Activated CD4-positive, alpha-beta memory T cell treated with anti-CD3 and anti-CD28 coated beads for 36 hours (primary cell): ENCODE measurements around the gene PLEKHH1. TPM values are rescaled to one million over a fixed set of nuclear protein-coding genes. Genes with fewer than 3 reads are reported as not detected.

ENCODE experiments used
- CTCF ChIA-PET: fragments of 350-600 bp; sonication (Branson Sonifier 250); formaldehyde crosslinking; loops from one replicate; lab custom pipeline; 2021; ENCODE audit warnings: antibody characterized with exemption, inconsistent platforms; lab: Charles Lee
- POLR2A ChIA-PET: fragments of 350-600 bp; sonication (Branson Sonifier 250); formaldehyde crosslinking; loops from one replicate; lab custom pipeline; 2021; ENCODE audit warnings: antibody characterized with exemption; lab: Charles Lee
- DNase-seq: peaks from one replicate; pipeline ENCODE4 v3.0.0-alpha.2; 2020
- H3K27ac Mint-ChIP-seq: one replicate; pipeline ENCODE4 v1.8.0; 2021; ENCODE audit warnings: mixed read lengths
- H3K27me3 Mint-ChIP-seq: one replicate; pipeline ENCODE4 v1.8.0; 2021; ENCODE audit warnings: mixed read lengths
- H3K36me3 Mint-ChIP-seq: one replicate; pipeline ENCODE4 v1.8.0; 2021; ENCODE audit warnings: mixed read lengths
- H3K4me1 Mint-ChIP-seq: one replicate; pipeline ENCODE4 v1.8.0; 2021; ENCODE audit warnings: low read depth, mixed read lengths
- H3K4me3 Mint-ChIP-seq: one replicate; pipeline ENCODE4 v1.8.0; 2021; ENCODE audit warnings: mild to moderate bottlenecking, mixed read lengths
- H3K9me3 Mint-ChIP-seq: one replicate; pipeline ENCODE4 v1.8.0; 2021; ENCODE audit warnings: mixed read lengths
- intact Hi-C: fragments of 100-400 bp; cut with micrococcal nuclease; formaldehyde crosslinking; loops from one replicate; pipeline ENCODE4 v1.15.1; 2023
- total RNA-seq, 2 experiments: library from RNA; stranded (reverse); gene quantifications; one replicate each; pipeline ENCODE4 v1.2.3, GENCODE V29; 2021

The PLEKHH1 gene
- total RNA-seq, 2 experiments from 2014 or later = 1.7 to 1.9 TPM

DNA sequence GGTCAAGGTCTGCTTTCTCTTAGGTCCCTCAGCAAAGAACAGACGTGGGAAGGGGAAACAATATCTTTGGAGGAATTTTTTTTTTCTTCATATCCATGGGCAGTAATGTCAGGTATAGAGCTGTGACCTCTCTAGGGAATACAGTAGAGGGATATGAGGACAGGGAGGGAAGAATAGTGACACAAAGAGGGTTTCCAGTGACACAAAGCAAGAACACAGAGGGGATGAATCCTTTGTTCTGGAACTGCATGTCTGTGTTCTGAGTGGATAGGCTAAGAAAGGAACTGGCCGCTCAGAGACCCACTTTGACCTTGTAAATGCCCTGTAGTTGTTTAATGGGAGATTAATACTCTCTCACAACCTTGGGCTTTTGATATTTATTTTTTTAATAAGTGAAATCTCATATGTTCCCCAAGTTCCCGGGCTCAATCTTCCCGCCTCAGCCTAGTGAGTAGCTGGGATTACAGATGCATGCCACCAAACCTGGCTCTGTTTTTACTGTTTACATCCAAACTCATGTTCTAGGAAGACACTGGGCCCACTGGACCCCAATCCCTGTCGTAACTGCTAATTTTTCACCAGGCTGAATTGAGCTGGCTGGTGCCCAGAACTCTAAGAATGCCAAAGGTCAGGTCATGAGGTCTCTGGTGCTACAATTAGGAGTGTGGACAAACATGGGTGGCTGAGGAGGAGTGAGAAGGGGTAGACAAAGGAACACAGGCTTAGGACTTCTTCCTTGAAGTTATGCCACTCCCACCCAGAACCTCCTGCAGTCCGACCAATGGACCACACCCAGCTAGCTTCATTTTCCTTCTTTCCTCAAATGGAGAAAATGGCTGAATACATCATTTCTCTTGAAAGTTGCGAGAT is 9.1 kb upstream of the PLEKHH1 start:
- Mint-ChIP-seq H3K9me3 (no peaks in the 10 kb centered on the region), H3K27me3 (peaks cover 26% of the 10 kb centered on the region), H3K4me3 (no peak overlapping the region), H3K36me3 (no peaks in the 10 kb centered on the region), H3K4me1 (peaks cover 3% of the 10 kb centered on the region), H3K27ac (no peak overlapping the region)
- ChIA-PET CTCF (interaction anchor here (3.3 to 7.5 kb wide), 3 partner anchors 14 to 97 kb away, joined by 20 to 97 read pairs (median 63); no protein-coding TSS in a partner anchor), POLR2A (no interaction called here)
- intact Hi-C loops = no loop called here
- DNase-seq = no peak

- DNase-seq = no peak
- CTCF ChIA-PET = interaction anchor here (3.3 to 7.5 kb wide), 3 partner anchors 14 to 98 kb away, joined by 20 to 97 read pairs (median 63); no protein-coding TSS in a partner anchor
- POLR2A ChIA-PET = no interaction called here
- H3K4me1 Mint-ChIP-seq = peaks cover 3% of the 10 kb centered on the region
- intact Hi-C loops = no loop called here
- H3K4me3 Mint-ChIP-seq = no peak overlapping the region
- no peaks in the 10 kb centered on the region for H3K36me3 Mint-ChIP-seq
- no peak overlapping the region for H3K27ac Mint-ChIP-seq
- no peaks in the 10 kb centered on the region for H3K9me3 Mint-ChIP-seq
- peaks cover 28% of the 10 kb centered on the region for H3K27me3 Mint-ChIP-seq
These were observed 8.5 kb upstream of the PLEKHH1 start for GRCh38 chr14:67524634-67524963.

DNA sequence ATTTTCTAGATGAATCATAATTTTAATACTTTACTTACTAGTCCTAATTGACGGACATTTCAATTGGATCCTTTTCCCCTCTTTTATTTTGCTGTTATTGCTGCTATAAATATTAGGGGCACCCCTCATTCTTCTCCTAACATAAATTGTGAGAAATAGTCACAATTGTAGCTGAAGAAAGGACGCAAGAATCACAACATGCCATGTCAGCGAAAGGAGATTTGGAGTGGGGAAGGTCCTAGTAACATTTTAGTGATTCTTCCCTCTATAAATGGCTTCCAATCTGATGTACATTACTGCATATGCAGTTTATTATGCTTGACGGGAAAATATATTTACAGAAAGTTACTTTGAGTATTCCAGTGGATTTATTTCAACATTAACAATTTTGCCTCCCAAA is 7.7 kb upstream of the PLEKHH1 start:
- Mint-ChIP-seq H3K27me3 (peaks cover 28% of the 10 kb centered on the region), H3K9me3 (no peaks in the 10 kb centered on the region)

GRCh38 chr14:67526181-67526580 is 6.9 kb upstream of the PLEKHH1 start:
- ChIA-PET CTCF (interaction anchor here (0.7 to 7.5 kb wide), 23 partner anchors 9 to 189 kb away, joined by 3 to 97 read pairs (median 10); partner anchors contain the start of genes PIGH and TMEM229B), POLR2A (interaction anchor here (1.0 kb wide), 1 partner anchor 10 kb away, joined by 3 read pairs; no protein-coding TSS in a partner anchor)
- intact Hi-C loops = loop anchor here (1.0 to 2.0 kb wide), 2 partner anchors 45 to 99 kb away; no protein-coding TSS in a partner anchor
- Mint-ChIP-seq H3K9me3 (no peaks in the 10 kb centered on the region), H3K4me3 (no peak overlapping the region), H3K4me1 (peaks cover 3% of the 10 kb centered on the region), H3K36me3 (no peaks in the 10 kb centered on the region), H3K27me3 (peaks cover 25% of the 10 kb centered on the region), H3K27ac (no peak overlapping the region)
- DNase-seq = no peak

More for the DNA sequence above, 7.7 kb upstream of the PLEKHH1 start:
- ChIA-PET POLR2A (interaction anchor here (1.0 kb wide), 1 partner anchor 9 kb away, joined by 3 read pairs; no protein-coding TSS in a partner anchor), CTCF (interaction anchor here (0.7 to 7.5 kb wide), 12 partner anchors 15 to 179 kb away, joined by 3 to 97 read pairs (median 12); partner anchors contain the start of gene PIGH)
- no peak overlapping the region for H3K27ac Mint-ChIP-seq
- intact Hi-C loops = no loop called here
- H3K4me3 Mint-ChIP-seq = no peak overlapping the region
- H3K36me3 Mint-ChIP-seq = no peaks in the 10 kb centered on the region
- no peak for DNase-seq
- peaks cover 3% of the 10 kb centered on the region for H3K4me1 Mint-ChIP-seq

DNA sequence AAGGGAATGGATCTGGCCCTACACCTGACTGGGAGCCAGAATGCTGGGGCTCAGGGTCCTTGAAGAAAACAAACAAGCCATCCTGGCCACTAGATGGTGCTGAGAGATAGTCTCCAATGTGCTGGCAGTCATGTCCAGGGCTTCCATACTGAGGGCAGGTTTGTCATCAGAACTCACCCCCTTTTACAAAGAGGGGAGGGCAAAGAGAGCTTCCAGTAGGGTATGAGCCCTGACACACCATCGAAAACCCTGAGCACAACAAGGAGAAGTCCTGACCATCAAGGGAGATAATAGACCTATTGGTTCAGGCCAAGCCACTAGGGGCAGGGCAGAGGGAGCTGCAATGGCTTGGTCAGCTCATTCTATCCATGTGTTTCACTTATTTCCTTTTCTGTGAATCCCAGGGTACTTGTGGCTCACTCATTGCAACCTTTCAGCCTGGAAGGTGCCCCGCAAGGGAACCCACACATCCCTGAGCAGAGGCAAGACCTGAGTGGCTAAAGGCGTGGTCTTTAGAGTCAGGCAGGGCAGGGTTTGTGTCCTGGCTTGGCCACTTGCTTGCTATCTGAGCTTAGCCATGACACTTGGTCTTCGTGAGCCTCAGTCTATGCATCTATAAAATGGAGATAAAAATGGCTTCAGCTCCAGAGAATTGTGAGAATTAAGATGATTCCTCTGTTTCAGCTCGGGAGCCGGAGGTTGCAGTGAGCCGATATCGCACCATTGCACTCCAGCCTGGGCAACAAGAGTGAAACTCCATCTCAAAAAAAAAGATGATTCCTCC is 6.2 kb upstream of the PLEKHH1 start:
- POLR2A ChIA-PET = no interaction called here
- Mint-ChIP-seq H3K36me3 (no peaks in the 10 kb centered on the region), H3K27me3 (peaks cover 22% of the 10 kb centered on the region), H3K27ac (no peak overlapping the region), H3K4me3 (no peak overlapping the region), H3K4me1 (peaks cover 3% of the 10 kb centered on the region), H3K9me3 (no peaks in the 10 kb centered on the region)
- intact Hi-C loops = loop anchor here (1.0 to 2.0 kb wide), 2 partner anchors 44 to 100 kb away; no protein-coding TSS in a partner anchor
- DNase-seq = peak; percentile 52
- CTCF ChIA-PET = interaction anchor here (0.6 to 7.5 kb wide), 30 partner anchors 9 to 195 kb away, joined by 3 to 97 read pairs (median 6); partner anchors contain the start of genes PIGH, RDH11, RDH12 and TMEM229B

- CTCF ChIA-PET = interaction anchor here (0.9 to 7.5 kb wide), 15 partner anchors 8 to 176 kb away, joined by 3 to 97 read pairs (median 10); partner anchors contain the start of genes RDH12 and TMEM229B
- no peak overlapping the region for H3K27ac Mint-ChIP-seq
- POLR2A ChIA-PET = no interaction called here
- no peak overlapping the region for H3K4me3 Mint-ChIP-seq
- no peaks in the 10 kb centered on the region for H3K9me3 Mint-ChIP-seq
- DNase-seq = no peak
- no peaks in the 10 kb centered on the region for H3K36me3 Mint-ChIP-seq
- intact Hi-C loops = loop anchor here (2.0 kb wide), 1 partner anchor 101 kb away; no protein-coding TSS in a partner anchor
- H3K4me1 Mint-ChIP-seq = peaks cover 6% of the 10 kb centered on the region
- H3K27me3 Mint-ChIP-seq = peaks cover 26% of the 10 kb centered on the region
These were observed 5.3 kb upstream of the PLEKHH1 start for GRCh38 chr14:67527756-67528155.

DNA sequence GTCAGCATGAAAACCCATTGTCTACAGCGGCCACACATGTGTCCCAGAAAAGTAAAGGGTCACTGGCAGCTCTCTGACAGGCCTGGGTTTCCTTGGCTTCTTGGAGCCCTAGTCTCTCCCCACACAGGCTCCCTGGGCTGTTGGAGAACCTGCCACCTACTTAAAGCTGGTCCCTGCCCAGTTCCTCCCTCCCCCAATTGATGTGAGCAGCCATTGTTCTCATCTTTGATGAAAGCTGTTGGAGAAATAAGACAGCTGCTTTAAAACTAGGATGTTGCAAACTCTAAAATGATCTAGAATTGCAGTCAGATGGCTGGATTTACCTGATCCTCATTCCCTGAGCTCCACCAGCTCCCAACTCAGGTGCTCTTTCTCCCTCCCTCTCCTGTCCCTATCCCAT is 4.8 kb upstream of the PLEKHH1 start:
- POLR2A ChIA-PET = no interaction called here

GRCh38 chr14:67529947-67530935 is 2.8 kb upstream of the PLEKHH1 start:
- H3K4me1 Mint-ChIP-seq = peaks cover 4% of the 10 kb centered on the region
- POLR2A ChIA-PET = no interaction called here
- H3K9me3 Mint-ChIP-seq = no peaks in the 10 kb centered on the region
- no peaks in the 10 kb centered on the region for H3K36me3 Mint-ChIP-seq
- CTCF ChIA-PET = interaction anchor here (1.0 to 7.5 kb wide), 6 partner anchors 14 to 175 kb away, joined by 3 to 63 read pairs (median 6); no protein-coding TSS in a partner anchor
- intact Hi-C loops = no loop called here
- no peak overlapping the region for H3K27ac Mint-ChIP-seq
- no peak overlapping the region for H3K4me3 Mint-ChIP-seq
- DNase-seq = no peak
- peaks cover 31% of the 10 kb centered on the region for H3K27me3 Mint-ChIP-seq

More for the DNA sequence above, 4.8 kb upstream of the PLEKHH1 start:
- H3K27ac Mint-ChIP-seq = no peak overlapping the region
- CTCF ChIA-PET = interaction anchor here (0.9 to 7.5 kb wide), 9 partner anchors 12 to 176 kb away, joined by 3 to 97 read pairs (median 14); partner anchors contain the start of genes RDH12 and TMEM229B
- peaks cover 26% of the 10 kb centered on the region for H3K27me3 Mint-ChIP-seq
- DNase-seq = no peak
- intact Hi-C loops = no loop called here
- no peak overlapping the region for H3K4me3 Mint-ChIP-seq
- no peaks in the 10 kb centered on the region for H3K9me3 Mint-ChIP-seq
- H3K4me1 Mint-ChIP-seq = peaks cover 6% of the 10 kb centered on the region
- no peaks in the 10 kb centered on the region for H3K36me3 Mint-ChIP-seq

- Mint-ChIP-seq H3K4me1 (peaks cover 4% of the 10 kb centered on the region), H3K27ac (no peak overlapping the region), H3K27me3 (peaks cover 23% of the 10 kb centered on the region), H3K36me3 (no peaks in the 10 kb centered on the region), H3K9me3 (no peaks in the 10 kb centered on the region), H3K4me3 (peak overlapping the region; percentile 59)
- no peak for DNase-seq
- POLR2A ChIA-PET = interaction anchor here (0.6 kb wide), 1 partner anchor 234 kb away, joined by 3 read pairs; no protein-coding TSS in a partner anchor
- intact Hi-C loops = no loop called here
- CTCF ChIA-PET = interaction anchor here (1.0 to 1.7 kb wide), 5 partner anchors 39 to 1173 kb away, joined by 3 to 14 read pairs (median 4); partner anchors contain the start of gene ATP6V1D
These were observed 488 bp upstream of the PLEKHH1 start for GRCh38 chr14:67532606-67532997.

DNA sequence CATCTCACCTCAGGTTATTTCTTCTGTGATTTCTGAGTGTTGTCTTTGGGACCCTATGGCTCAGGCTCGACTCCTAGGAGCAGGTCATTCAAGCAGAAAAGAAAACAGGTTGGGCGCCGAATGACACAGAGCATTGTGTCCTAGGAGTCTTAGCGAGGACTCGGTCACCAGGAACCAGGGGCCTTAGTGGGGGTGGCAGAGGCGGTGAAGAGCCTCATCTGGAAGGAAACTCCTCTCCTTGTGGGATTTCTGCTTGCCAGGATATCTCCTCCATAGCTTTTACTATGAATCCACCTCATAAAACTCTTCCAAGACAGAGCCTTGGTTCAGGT is 630 bp downstream of the PLEKHH1 start:
- intact Hi-C loops = no loop called here
- no peak for DNase-seq
- Mint-ChIP-seq H3K9me3 (no peaks in the 10 kb centered on the region), H3K27me3 (peaks cover 23% of the 10 kb centered on the region), H3K4me3 (peak overlapping the region; percentile 64), H3K36me3 (no peaks in the 10 kb centered on the region), H3K4me1 (peaks cover 4% of the 10 kb centered on the region), H3K27ac (no peak overlapping the region)
- ChIA-PET CTCF (interaction anchor here (0.9 to 1.7 kb wide), 4 partner anchors 38 to 1174 kb away, joined by 3 to 8 read pairs (median 4); partner anchors contain the start of gene RDH12), POLR2A (no interaction called here)
